ENCODE measurements around the gene ERG. TPM values are rescaled to one million over a fixed set of nuclear protein-coding genes. Genes with fewer than 3 reads are reported as not detected.

Gene ERG
- total and polyA plus RNA-seq, 2 of the 8 experiments (the other 6 are each of a cell fraction or from before 2014, with no cell fraction given) = 1.0 to 3.0 TPM

GRCh38 chr21:38542263-38542662 lies 44.0 kb upstream of the ERG start:
- H3K27me3 ChIP-seq (replicated peaks in 1 of 4; ENCODE audit: control insufficient read depth in 3 of 4, extremely low read depth in 1 of 4, insufficient read depth in 3 of 4, low read length in 3 of 4) = no peaks in the 10 kb centered on the region
- H3K27ac ChIP-seq (ENCODE audit: low read depth, low read length) = no peak overlapping the region
- FAIRE-seq (no peak), DNase-seq (ENCODE audit: low read depth in 1 of 2, low spot score in 2 of 2) (no peak)
- H2AK5ac ChIP-seq (ENCODE audit: low read depth, low read length) = no peak overlapping the region
- ChIA-PET CTCF (ENCODE audit: partially characterized antibody) (interaction anchor here (0.9 kb wide), 1 partner anchor 154 kb away, joined by 3 read pairs; no protein-coding TSS in a partner anchor), POLR2A (ENCODE audit: partially characterized antibody) (no interaction called here)
- H3K36me3 ChIP-seq (ENCODE audit: control insufficient read depth in 2 of 4, insufficient read depth in 4 of 4, low read length in 3 of 4) = no peaks in the 10 kb centered on the region
- no peaks in the 10 kb centered on the region for H3K9me3 ChIP-seq (ENCODE audit: insufficient read depth in 2 of 2, low read depth in 1 of 2, low read length in 1 of 2)
- no peaks in the 10 kb centered on the region for H3K79me2 ChIP-seq (ENCODE audit: control insufficient read depth in 1 of 2, insufficient read depth in 2 of 2, low read length in 2 of 2)
- no peaks in the 10 kb centered on the region for H4K20me1 ChIP-seq (replicated peaks in 1 of 2; ENCODE audit: control insufficient read depth in 1 of 2, insufficient read depth in 2 of 2, low read length in 2 of 2)
- no peak overlapping the region for H3K4ac ChIP-seq (replicated peaks; ENCODE audit: insufficient read length, low read depth, low read length)
- no peak overlapping the region for H3K4me2 ChIP-seq (ENCODE audit: insufficient read depth in 1 of 2, low read depth in 2 of 2, low read length in 2 of 2)
- no peak overlapping the region for H4K5ac ChIP-seq (ENCODE audit: insufficient read length, low read depth, low read length)
- H2BK15ac ChIP-seq (ENCODE audit: low read length) = no peak overlapping the region
- H4K8ac ChIP-seq (ENCODE audit: extremely low read depth, insufficient read depth, low read length) = no peak overlapping the region
- H3K9ac ChIP-seq (replicated peaks in 1 of 4; ENCODE audit: extremely low read depth in 1 of 4, low read depth in 3 of 4, low read length in 3 of 4) = no peak overlapping the region
- no peak overlapping the region for H2BK20ac ChIP-seq (ENCODE audit: low read length)
- no peak overlapping the region for H3K14ac ChIP-seq (ENCODE audit: insufficient read length)
- WGBS, 2 experiments (ENCODE audit: extremely low coverage in 1 of 2, insufficient coverage in 1 of 2, insufficient read length in 1 of 2, insufficient replicate concordance in 2 of 2, low coverage in 1 of 2, low lambda C conversion rate in 2 of 2, missing lambda C conversion rate in 1 of 2) = 98% methylated on average over 4 of the region's 4 CpGs; no CpG with 5 or more reads in 1 of the 2 experiments
- no peaks in the 10 kb centered on the region for H3K23me2 ChIP-seq (ENCODE audit: low read depth, low read length)
- H3K23ac ChIP-seq (ENCODE audit: insufficient read length) = no peak overlapping the region
- no peak overlapping the region for H3K56ac ChIP-seq (replicated peaks; ENCODE audit: insufficient read length, low read depth, low read length)
- no peaks in the 10 kb centered on the region for H3K4me1 ChIP-seq (replicated peaks in 1 of 4; ENCODE audit: control insufficient read depth in 3 of 4, insufficient read depth in 4 of 4, low read length in 3 of 4)
- H3K18ac ChIP-seq (ENCODE audit: extremely low read depth, low read length) = no peak overlapping the region
- H2AFZ ChIP-seq (ENCODE audit: low read length) = no peak overlapping the region
- H3K79me1 ChIP-seq (ENCODE audit: low read depth, low read length) = no peaks in the 10 kb centered on the region
- H2BK12ac ChIP-seq (ENCODE audit: low read depth, low read length) = no peak overlapping the region
- H2BK120ac ChIP-seq (replicated peaks; ENCODE audit: low read depth, low read length) = no peak overlapping the region
- no peak overlapping the region for H3K4me3 ChIP-seq (ENCODE audit: extremely low read depth in 1 of 4, insufficient read depth in 2 of 4, low read depth in 3 of 4, low read length in 4 of 4)
- no peak overlapping the region for H4K91ac ChIP-seq (replicated peaks; ENCODE audit: insufficient read length, low read length)
- H2BK5ac ChIP-seq (ENCODE audit: low read depth, low read length) = no peak overlapping the region
- TF ChIP-seq TEAD4 (IDR thresholded peaks at IDR 0.05; ENCODE audit: low read depth, low read length) = no peak
- no peak for TF ChIP-seq CTCF (IDR thresholded peaks at IDR 0.05; ENCODE audit: control extremely low read depth in 1 of 3, insufficient read depth in 1 of 3, low read depth in 1 of 3, low read length in 3 of 3)
- no peak for TF ChIP-seq KDM4A (IDR thresholded peaks at IDR 0.05; ENCODE audit: low read depth, low read length, severe bottlenecking)
- no peak for TF ChIP-seq KDM5A (IDR thresholded peaks at IDR 0.05; ENCODE audit: low read length)
- TF ChIP-seq RAD21 (IDR thresholded peaks at IDR 0.05 in 1 of 2, conservative IDR thresholded peaks at IDR 0.05 in 1 of 2; ENCODE audit: low read depth in 2 of 2, low read length in 2 of 2) = no peak
- TF ChIP-seq SIX5 (IDR thresholded peaks at IDR 0.05; ENCODE audit: low read depth, low read length) = no peak
- no peak for TF ChIP-seq NRF1 (IDR thresholded peaks at IDR 0.05; ENCODE audit: low read depth, low read length)
- TF ChIP-seq BACH1 (IDR thresholded peaks at IDR 0.05; ENCODE audit: low read length) = no peak
- no peak for TF ChIP-seq MAX (IDR thresholded peaks at IDR 0.05)
- no peak for TF ChIP-seq CHD2 (IDR thresholded peaks at IDR 0.05; ENCODE audit: low read length)
- TF ChIP-seq CTBP2 (IDR thresholded peaks at IDR 0.05; ENCODE audit: borderline replicate concordance, insufficient read depth, insufficient read length, low read length) = no peak

Data from H1 (cell line).